ENCODE data around the gene LYPD6B. TPM values are rescaled to one million over a fixed set of nuclear protein-coding genes. Genes with fewer than 3 reads are reported as not detected.

LYPD6B gene
- total RNA-seq, 1 donor from 2014 or later, result 4.5 TPM

DNA sequence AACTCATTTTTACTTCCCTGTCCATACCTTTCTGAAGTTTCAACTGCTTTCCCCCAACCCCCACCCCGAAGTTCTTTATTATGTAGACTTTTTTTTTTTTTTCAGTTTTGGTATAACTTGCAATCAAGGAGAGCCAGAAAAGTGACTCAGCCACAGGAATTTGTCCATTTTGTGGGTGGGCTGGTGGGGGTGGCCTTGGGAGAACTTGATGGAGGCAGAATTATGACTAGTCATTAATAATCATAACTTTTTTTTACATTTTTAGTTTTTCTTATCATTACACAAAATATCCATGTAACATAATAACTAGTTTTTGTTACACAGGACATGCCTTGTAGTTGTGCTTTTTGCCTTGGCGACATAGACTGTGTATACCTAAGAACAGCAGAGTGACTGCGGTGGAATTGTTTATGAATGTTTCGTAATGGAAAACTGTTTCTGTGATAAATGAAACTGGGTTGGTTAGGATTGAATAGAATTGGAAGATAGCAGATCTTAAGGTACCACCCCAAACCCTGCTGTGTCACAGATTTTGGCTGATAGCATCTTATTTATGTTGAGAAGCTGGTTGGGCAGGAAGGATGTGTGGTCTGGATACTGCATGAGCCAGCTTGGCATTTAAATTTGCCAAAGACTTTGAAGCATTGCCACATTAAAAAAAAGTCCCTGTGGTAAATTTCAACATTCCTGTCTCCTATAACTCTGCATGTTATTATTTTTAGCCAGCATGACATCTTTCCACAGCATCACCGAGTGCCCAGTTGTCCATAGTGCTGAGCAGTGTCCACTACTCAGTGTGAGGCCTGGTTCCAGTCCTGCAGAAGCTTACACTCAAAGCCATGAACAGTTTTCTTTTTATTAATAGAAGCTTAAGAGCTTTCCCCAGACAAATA lies 30.7 kb downstream of the LYPD6B start:
- DNase-seq (ENCODE audit: low spot score in 2 of 2) (no peak), FAIRE-seq (no peak)

DNA sequence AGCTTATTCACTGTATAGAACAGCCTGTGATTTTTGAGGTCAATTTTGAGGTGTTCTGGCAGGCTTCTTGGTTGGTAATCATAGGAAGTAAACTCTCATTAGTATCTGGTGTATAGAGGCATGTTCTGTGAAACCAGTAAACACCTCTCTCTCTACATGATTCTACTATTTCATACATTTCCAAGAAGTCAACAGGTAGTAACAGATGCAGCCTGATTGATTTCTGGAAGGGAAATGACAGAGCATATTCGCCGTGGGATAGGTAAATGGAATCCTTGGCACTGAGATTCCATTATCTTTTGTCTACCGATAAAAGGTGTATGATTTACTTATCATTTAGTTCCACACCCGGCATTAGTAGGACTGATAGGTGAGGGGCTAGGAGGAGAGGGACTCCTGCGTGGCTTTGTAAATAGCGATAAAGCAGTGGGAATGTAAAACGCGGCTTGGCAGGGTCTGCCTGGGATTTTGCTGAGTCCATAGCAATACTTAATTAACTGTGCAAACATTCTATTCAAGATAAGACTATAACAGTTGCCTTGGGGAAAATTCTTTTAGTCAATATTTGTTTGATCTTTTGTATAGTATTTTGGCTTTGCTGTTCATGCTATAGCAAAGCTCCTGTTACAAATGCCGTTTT lies 32.3 kb downstream of the LYPD6B start:
- no peak for DNase-seq (ENCODE audit: low spot score in 2 of 2)
- no peak for FAIRE-seq

DNA sequence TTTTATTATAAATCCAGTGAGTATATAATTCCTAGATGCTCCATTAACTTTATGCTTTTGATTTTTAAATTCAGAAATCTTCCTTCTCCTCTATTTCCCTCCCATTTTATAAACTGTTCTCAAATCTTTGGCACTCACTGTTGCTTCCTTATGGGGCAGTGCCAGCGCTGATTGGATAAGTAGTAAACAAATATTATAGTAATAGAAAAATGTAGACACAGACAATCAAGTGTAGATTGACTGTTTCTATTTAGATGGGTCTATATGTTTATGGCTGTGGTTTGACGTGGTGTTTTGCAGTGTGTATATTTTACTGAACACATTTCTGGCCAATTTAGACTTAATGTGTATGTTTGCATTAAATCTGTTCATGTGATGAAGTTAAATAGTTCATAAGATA lies 36.6 kb downstream of the LYPD6B start:
- DNase-seq (ENCODE audit: low spot score in 2 of 2), result no peak
- FAIRE-seq, result no peak

DNA sequence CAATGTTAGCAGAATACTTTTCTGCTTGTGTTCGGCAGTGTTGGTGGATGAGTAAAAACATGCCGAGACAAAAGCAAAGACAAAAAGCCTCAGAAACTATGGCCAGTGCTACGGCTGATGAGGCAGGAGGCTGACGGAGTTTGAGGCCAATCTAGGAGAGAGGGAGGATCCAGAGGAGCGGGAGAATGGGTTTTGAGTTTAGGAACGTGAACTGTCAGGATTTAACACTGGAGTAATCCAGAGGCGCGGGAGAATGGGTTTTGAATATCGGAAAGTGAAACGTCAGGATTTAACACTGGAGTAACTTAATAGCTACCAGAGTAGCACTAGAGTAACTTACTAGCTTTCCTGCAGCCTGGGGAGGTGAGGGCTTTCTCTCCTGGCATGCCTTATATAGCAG lies 37.4 kb downstream of the LYPD6B start:
- DNase-seq (ENCODE audit: low spot score in 2 of 2), result no peak
- FAIRE-seq, result no peak

DNA sequence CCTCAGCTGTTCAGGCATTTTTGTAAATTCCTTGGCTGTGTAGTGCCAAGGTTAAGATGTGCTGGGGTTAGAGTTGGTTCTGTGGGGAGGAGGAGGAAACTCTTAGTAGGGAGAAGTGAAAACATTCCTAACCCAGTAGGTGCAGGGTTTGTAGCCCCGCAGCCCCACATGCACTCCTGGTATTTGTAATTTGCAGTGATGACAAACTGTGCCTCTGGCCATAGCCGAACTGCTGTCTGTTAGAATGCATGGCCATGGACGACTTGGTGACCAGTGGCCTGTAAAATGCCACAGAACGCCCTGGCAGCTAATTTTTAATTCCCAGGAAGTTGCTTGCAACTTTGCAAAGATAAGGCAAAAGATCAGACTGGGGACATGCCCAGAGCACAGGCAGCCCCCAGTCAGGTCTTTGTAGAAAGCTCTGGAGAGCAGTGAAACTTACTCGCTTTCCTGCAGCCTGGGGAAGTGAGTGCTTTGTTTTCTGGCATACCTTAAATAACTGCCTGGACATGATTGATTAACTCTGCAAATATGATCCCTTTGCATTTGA lies 38.4 kb downstream of the LYPD6B start:
- FAIRE-seq, result no peak

DNA sequence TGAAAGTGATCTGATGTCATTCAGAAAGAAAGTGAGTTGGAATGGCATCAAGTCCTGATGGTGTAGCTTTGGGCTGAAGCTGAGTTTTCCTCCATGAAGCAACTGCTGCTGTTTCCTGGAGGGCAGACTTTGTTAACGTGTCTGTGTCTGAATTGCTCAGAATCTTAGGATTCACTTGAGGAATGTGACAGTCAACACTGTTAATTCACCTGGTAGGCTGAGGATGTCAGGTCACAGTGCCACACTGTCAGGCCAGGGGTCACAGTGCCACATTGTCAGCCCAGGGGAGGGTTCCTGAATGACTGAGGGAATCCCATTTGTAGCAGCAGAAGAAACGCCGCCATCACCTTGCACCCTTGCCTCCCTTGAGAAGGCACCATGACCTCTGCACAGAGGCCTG lies 39.4 kb downstream of the LYPD6B start:
- FAIRE-seq (no peak), DNase-seq (ENCODE audit: low spot score in 2 of 2) (no peak)

More for the DNA sequence above, 38.4 kb downstream of the LYPD6B start:
- no peak for DNase-seq (ENCODE audit: low spot score in 2 of 2)

DNA sequence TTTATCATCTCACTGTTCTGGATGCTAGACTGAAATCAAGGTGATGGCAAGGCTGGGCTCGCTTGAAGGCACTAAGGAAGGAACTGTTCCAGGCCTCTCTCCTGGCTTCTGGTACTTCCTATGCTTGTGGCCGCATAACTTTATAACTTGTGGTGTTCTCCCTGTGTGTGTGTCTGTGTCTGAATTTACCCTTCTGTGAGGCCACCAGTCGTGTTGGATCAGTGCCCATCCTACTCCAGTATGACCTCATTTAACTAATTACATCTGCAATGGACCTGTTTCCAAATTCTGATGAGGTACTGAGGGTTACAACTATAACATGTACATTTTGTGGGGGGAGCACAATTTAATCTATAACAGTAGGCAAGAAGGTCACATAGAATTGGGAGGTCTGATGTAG lies 41.6 kb downstream of the LYPD6B start:
- FAIRE-seq (no peak), DNase-seq (ENCODE audit: low spot score in 2 of 2) (no peak)

DNA sequence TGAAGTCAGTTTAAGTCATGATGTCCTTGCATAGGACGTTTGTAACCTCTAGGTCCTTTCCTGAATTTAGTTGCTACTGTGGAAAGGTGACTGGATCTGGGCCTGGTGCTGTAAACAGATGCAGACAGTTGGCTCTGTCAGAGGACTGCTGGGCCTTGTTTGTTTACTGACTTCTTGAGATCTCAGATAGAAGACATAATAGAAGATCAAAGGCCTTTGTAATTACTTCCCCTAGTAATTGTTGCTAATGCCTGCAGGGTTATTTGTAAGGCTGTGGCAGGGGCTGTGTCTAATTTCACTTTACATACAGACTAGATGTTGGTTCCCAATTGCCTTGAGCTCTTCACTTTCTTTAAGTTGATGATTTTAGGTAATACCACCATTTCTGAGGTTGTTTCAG lies 42.5 kb downstream of the LYPD6B start:
- FAIRE-seq, result no peak
- no peak for DNase-seq (ENCODE audit: low spot score in 2 of 2)

DNA sequence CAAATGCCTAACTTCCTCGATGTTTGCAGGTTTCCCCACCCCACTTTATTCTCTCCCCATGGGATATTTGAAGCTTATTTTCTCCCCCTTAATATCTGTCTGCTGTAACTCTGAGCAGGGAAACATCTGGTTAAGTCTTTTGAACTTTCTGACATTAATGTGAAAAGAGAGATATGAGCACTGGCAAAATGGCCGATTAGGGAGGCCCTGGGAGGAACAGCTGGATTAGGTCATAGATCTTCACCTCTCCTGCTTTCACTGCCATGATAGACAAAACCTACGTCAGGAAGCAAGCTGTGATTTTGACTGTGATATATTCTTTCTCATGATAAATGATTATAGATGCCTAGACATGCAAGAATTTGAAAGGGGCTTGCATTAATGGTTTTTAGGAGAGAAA lies 43.6 kb downstream of the LYPD6B start:
- DNase-seq (ENCODE audit: low spot score in 2 of 2) (no peak), FAIRE-seq (no peak)

DNA sequence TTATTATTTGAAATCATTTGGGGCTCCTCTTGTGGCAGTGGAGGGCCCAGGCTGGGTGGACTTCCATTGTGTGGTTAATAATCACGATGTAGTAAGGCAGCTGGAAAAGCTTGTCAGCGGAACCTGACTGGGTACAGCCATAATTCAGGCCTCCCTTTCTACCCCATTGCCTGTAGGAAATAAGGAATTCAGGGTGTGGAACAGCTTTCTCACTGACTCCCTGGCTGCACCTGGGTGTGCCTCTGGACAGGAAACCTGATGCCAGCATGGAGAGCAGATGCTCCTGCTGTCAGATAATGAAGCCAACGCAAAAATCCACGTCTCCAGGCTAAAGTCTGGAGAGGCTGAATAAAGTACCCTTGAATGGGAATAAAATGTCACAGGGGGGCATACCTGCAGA lies 44.2 kb downstream of the LYPD6B start:
- FAIRE-seq (no peak), DNase-seq (ENCODE audit: low spot score in 2 of 2) (no peak)

DNA sequence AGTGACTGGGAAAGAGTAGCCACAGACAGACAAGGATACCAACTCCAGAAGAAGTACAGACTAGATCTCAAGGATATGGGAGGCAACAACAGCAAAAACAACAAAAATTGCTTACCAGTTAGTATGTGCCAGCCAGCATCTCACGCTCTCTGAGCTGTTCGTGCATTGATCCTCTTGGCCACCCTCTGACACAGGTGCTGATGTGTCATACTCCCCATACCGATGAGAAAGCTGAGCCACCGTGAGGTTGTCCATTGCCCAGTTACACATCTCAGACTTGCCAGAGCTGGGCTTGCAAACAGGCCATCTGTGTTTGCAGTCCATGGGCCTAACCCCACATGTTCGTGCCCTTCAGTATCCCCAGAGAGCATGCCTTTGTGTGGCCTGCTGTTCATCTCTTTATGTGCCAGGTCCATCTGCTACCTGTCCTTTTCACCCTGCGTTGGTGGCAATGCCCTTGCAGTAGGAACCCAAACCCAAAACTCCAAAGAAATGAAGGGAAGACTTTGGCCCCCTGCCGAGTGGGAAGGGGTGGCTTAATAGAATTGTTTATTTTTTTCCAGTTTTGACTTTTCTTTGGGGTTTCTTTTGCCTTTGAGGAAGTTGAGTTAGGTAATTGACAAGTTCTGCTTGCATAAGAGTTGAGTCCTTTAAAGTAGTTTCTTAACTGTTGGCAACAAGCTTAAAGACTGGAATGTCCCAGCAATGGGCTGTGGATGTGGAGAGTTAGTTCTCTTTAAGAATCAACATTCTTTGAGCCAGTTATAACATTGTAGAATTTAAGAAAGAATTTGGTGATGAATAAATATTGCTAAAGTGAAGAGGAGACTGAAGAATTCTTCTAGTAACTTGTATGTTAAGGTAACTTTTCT lies 46.7 kb downstream of the LYPD6B start:
- FAIRE-seq (no peak), DNase-seq (ENCODE audit: low spot score in 2 of 2) (no peak)

DNA sequence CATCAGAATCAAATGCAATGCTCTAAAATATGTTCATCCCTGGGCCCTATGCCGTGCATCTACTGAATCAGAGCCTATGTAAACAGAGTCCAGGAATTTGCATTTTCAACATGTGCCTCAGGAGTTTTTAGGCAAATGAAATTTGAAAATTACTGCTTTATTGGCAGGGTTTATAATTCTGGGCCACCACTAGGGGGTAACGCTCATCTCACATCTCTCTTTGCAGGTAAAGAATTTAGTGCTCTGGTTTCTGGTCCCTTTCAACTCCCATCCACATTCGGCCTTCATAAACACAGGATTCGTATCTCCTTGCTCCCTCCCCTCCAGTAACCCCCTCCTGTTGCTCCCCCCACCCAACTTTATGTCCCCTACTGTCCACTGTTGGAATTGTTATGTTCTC lies 49.3 kb downstream of the LYPD6B start:
- no peak for FAIRE-seq
- no peak for DNase-seq (ENCODE audit: low spot score in 2 of 2)

DNA sequence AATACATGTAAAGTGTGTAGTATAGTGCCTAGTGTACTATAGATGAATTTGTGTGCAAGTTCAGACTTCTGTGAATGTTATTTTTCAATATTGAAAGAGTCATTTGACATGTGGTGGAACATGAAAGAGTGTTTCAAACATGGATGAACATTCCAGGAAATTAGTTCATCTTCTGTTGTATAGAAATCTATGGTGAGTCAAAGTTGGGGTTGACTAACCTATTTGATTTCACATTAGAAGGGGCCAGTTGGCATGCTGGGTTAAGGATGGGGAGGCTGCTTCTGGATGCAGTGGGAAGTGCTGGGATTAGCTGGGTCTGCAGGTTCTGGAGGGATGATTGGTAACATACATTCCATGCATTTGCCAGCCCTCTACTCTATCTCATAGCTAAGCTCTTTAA lies 50.6 kb downstream of the LYPD6B start:
- FAIRE-seq (no peak), DNase-seq (ENCODE audit: low spot score in 2 of 2) (no peak)

DNA sequence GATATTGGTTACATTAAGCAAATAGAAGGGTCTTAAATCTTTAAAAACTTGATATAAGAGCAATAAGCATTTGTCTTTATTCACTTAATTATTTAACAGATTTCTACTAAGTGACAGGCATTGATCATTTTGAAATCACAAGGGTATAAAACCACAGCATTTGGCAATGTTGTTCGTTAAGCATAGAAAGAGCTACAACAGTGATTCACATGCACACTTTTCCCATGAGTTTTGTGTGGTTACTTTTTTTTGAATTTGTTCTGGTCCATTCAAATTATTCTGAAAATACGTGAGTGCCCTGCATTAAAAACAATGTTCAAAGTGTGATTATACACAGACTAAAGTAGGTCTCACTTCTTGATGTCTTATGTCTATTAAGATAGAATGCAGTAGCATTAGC lies 52.2 kb downstream of the LYPD6B start:
- FAIRE-seq, result no peak
- DNase-seq (ENCODE audit: low spot score in 2 of 2), result no peak

DNA sequence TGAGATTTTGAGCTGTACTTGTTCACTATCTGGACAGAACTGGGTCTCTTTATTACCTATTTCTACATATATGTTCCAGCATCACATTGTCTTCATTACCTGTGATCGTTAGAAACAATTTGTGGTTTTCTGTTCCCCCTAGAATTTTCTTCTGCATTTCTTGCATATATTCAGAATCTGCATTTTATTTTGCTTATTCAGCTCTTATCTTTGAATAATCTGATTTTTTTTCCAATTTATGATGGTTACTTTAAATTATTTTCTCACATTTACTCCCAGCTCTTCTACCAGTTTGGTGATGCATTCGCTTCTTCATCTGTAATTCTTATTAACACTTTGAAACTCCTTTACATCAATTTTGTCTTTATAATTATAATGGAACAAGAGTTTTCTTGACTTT lies 55.1 kb downstream of the LYPD6B start:
- DNase-seq (ENCODE audit: low spot score in 2 of 2), result no peak

DNA sequence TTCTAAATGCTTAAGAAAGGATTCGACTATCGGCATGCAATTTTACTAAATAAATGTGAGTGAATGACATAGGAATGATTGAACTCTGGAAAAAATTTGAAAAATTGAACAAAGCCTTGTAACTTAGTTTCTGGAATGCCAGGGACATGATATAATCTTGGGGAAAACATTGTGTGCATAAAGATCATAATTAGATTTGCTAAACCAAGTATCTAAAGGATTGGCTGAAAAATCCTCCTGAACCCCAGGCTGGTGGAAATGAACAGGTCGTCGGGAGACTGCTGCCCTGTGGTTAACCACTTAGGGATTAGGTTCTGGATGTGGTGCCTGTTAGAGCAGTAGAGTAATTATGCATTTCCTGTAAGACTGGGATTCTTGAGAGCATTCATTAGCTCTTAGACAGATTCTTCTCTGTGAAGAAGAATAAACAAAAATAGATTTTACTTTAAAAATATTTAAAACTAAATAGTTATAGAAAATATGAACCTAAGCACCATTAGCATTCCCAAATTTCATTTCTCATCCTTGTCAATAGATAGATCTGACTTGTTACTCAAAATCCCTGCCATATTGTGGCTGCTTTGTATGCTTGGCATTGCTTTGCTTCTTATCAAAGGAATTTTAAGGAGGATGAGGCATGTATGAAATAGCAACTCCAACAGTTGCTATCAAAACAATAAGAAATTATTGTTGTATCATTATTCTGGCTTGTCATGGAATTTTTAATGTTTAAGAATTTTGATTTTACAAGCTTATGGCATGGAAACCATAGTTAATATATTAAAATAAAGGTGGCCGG lies 55.9 kb downstream of the LYPD6B start:
- DNase-seq (ENCODE audit: low spot score in 2 of 2) (no peak), FAIRE-seq (no peak)

More for the DNA sequence above, 55.1 kb downstream of the LYPD6B start:
- no peak for FAIRE-seq

DNA sequence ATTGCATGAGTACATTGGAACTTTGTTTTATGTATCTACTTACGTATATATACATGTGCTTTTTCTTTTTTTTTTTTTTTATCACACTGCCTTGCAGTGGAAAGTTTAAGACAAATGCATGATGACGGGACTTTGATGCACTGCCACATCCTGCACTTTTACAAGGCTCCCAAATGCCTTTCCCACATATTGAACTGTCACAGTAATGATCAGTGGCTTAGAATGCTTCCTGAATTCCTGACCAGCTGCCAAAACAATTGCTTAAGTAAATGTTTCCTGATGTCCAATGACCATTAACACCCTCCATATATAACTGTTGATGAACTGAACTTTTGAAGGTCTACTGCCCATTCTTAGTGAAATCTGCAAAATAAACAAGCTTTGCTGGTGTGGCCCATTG lies 60.2 kb downstream of the LYPD6B start:
- FAIRE-seq (no peak), DNase-seq (ENCODE audit: low spot score in 2 of 2) (no peak)

DNA sequence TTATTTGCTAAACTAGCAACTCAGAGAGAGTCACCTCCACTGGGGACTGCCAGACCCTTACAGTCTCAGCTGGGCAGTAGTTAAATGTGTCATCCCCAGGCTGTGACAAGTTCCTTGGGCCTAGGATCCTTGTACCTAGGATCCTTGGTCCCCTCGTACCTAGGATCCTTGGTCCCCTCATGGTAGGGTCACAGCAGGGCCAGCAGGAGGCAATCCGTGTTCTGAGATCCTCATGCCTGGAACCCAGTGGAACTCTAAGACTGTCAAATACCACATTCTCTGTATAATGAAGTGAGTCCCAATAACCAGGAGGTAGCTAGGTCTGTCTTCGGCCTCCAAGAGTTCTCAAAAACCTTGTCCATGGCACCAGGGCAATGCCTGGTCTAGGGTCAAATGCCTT lies 60.8 kb downstream of the LYPD6B start:
- FAIRE-seq (no peak), DNase-seq (ENCODE audit: low spot score in 2 of 2) (no peak)

DNA sequence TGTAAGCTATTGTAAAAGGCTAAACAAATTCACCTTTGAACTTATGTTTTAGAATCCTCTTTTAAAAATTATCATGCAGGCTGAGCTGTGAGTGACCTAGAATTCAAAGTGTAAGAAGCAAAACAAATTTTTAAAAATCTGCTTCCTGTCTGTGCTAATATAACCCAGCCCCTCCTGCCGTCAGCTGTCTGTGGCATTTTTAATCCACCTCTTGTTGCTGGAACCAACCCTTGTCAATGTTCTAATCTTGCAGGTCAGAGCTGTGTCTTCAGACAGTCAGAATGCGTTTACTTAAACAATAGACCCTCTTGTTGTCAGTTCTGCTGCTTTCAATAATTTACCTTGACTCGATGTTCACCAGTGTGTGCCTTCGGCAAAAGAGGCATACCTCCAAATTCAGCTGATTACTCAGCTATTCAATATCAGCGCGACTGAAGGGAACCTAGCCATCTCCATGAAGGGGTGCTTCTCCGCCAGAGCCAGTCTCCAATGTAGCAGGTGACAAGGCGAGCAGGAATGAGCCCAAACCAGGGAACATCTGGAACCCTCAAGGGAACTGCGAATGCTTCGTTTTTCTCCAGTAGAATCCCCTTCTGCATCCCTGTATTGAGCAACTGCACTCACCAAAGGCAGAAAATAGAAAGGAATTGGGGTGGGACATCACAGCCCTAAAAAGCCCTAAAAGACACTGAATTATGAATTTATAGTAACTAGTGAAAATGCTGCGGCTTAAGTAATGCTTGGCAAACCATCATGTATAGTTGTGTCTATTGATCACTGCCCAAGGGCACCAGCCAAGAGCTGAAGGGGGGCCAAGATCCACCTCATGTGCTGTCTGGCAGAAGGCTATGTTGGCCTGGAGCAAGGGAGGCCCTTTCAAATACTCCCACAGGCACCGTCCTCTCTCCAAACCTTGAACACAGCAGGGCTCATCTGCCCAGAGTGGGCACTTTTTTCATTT lies 62.5 kb downstream of the LYPD6B start:
- no peak for FAIRE-seq

More for the DNA sequence above, 62.5 kb downstream of the LYPD6B start:
- no peak for DNase-seq (ENCODE audit: low spot score in 2 of 2)

Data from frontal cortex (tissue), 4 donors.